Measurements from ENCODE around the gene SPAG4.

The SPAG4 gene

DNA sequence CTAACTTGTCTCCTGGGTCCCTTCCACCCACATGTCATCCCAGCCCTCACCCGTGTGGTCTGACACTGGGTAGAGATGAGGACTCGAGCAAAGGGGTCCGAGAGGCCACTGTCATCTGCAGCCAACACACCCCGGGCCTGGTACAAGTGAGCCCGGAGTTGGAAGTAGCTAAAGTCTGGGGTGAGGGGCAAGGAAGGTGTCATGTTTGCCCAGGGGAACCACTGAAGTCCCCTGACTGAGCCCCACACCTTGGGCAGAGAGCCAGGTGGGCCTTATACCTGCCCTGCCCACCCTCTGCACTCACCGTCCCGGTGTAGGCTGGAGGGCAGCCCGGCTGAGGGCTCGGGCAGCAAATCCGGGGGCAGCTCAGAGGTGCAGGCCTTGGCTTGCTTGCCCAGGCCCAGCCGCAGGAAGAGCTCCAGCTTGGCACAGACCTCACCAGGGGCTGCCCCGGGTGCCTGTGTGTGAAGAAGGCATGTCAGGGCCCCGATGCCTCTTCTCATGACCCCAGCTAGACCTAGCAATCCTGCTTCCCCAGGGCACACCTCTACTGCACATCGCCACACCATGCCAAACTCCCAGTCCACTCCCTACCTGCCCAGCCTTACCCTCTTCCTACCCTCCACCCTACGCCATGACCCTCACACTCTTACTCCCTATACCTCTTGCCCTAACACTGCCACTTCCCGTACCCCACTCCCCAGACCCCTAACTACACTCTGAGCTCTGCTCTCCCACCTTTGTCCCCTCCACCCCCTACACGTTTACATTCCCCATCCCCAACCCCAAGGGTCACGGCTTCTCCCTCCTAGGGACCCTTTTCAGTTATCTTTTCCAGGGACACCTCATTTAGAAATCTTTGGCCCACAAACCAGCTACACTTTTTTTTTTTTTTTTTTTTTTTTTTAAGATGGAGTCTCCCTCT, 31.7 kb upstream of the SPAG4 start:
- Histone ChIP-seq H3K4me1 (ENCODE audit: control insufficient read depth, insufficient read depth, low read length) (no peaks in the 10 kb centered on the region), H3K27ac (ENCODE audit: low read depth, low read length) (no peak overlapping the region), H3K4me3 (ENCODE audit: low read depth, low read length) (no peak overlapping the region), H3K9ac (ENCODE audit: low read length) (no peak overlapping the region), H3K9me3 (ENCODE audit: control insufficient read depth, insufficient read depth, low read depth, low read length) (no peaks in the 10 kb centered on the region), H3K36me3 (ENCODE audit: control insufficient read depth, insufficient read depth, low read length) (no peaks in the 10 kb centered on the region), H3K27me3 (ENCODE audit: control insufficient read depth, insufficient read depth, low read length) (no peaks in the 10 kb centered on the region)

DNA sequence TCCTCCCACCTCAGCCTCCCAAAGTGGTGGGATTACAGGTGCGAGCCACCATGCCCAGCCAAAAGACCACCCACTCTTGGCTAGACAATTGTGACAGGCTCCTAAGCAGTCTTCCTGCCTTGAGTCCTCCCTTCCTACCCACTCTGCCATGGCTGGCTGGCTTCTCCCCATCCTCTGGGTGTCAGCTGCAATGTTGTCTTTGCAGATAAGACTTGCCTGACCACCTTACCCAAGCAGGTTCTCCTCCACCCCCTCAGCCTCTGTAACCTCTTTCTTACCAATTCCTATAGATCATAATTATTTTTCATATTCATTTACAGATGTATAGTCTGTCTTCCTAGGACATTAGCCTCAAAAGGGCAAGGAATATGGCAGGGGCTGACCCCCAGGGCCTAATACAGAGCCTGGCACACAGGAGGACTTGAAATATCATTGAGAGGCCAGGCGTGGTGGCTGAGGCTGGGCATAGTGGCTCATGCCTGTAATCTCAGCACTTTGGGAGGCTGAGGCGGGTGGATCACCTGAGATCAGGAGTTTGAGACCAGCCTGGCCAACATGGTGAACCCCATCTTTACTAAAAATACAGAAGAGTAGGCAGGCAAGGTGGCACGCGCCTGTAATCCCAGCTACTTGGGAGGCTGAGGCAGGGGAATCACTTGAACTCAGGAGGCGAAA, 28.7 kb upstream of the SPAG4 start:
- H3K9ac ChIP-seq (ENCODE audit: low read length): no peak overlapping the region
- H3K4me1 ChIP-seq (ENCODE audit: control insufficient read depth, insufficient read depth, low read length): no peaks in the 10 kb centered on the region
- no peak overlapping the region for H3K27ac ChIP-seq (ENCODE audit: low read depth, low read length)
- no peaks in the 10 kb centered on the region for H3K36me3 ChIP-seq (ENCODE audit: control insufficient read depth, insufficient read depth, low read length)
- H3K9me3 ChIP-seq (ENCODE audit: control insufficient read depth, insufficient read depth, low read depth, low read length): no peaks in the 10 kb centered on the region
- no peak overlapping the region for H3K4me3 ChIP-seq (ENCODE audit: low read depth, low read length)
- H3K27me3 ChIP-seq (ENCODE audit: control insufficient read depth, insufficient read depth, low read length): no peaks in the 10 kb centered on the region

DNA sequence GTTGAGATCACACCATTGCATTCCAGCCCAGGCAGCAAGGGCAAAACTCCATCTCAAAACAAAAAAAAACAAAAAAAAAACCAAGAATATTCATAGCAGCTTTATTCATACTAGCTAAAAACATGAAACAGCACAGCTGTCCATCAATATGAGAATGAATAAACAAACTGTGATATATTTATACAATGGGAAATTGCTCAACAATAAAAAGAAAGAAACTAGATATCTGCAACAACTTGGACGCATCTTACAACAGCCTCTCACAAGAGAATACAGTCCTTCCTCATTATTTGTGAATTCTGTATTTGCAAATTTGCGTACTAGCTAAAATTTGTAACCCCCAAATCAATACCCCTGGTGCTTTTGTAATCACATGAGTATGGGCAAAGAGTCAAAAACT, 28.2 kb upstream of the SPAG4 start:
- H3K4me3 ChIP-seq (ENCODE audit: low read depth, low read length): no peak overlapping the region
- H3K27me3 ChIP-seq (ENCODE audit: control insufficient read depth, insufficient read depth, low read length): no peaks in the 10 kb centered on the region
- no peaks in the 10 kb centered on the region for H3K4me1 ChIP-seq (ENCODE audit: control insufficient read depth, insufficient read depth, low read length)
- H3K9me3 ChIP-seq (ENCODE audit: control insufficient read depth, insufficient read depth, low read depth, low read length): no peaks in the 10 kb centered on the region
- H3K9ac ChIP-seq (ENCODE audit: low read length): no peak overlapping the region
- no peaks in the 10 kb centered on the region for H3K36me3 ChIP-seq (ENCODE audit: control insufficient read depth, insufficient read depth, low read length)
- H3K27ac ChIP-seq (ENCODE audit: low read depth, low read length): no peak overlapping the region

DNA sequence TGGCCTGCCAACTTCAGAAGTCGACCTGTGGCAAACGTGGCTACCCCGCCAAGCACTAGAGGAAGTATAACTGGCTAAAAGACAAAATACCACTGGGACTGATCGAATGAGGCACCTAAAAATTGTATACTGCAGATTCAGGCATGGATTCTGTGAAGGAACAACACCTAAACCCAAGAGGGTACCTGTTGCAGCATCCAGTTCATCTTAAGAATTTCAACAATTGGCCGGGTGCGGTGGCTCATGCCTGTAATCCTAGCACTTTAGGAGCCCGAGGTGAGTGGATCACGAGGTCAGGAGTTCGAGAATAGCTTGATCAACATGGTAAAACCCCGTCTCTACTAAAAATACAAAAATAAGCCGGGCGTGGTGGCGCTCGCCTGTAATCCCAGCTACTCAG, 27.2 kb upstream of the SPAG4 start:
- no peaks in the 10 kb centered on the region for H3K4me1 ChIP-seq (ENCODE audit: control insufficient read depth, insufficient read depth, low read length)
- no peaks in the 10 kb centered on the region for H3K27me3 ChIP-seq (ENCODE audit: control insufficient read depth, insufficient read depth, low read length)
- H3K9me3 ChIP-seq (ENCODE audit: control insufficient read depth, insufficient read depth, low read depth, low read length): no peaks in the 10 kb centered on the region
- no peak overlapping the region for H3K9ac ChIP-seq (ENCODE audit: low read length)
- no peak overlapping the region for H3K27ac ChIP-seq (ENCODE audit: low read depth, low read length)
- no peaks in the 10 kb centered on the region for H3K36me3 ChIP-seq (ENCODE audit: control insufficient read depth, insufficient read depth, low read length)
- H3K4me3 ChIP-seq (ENCODE audit: low read depth, low read length): no peak overlapping the region

DNA sequence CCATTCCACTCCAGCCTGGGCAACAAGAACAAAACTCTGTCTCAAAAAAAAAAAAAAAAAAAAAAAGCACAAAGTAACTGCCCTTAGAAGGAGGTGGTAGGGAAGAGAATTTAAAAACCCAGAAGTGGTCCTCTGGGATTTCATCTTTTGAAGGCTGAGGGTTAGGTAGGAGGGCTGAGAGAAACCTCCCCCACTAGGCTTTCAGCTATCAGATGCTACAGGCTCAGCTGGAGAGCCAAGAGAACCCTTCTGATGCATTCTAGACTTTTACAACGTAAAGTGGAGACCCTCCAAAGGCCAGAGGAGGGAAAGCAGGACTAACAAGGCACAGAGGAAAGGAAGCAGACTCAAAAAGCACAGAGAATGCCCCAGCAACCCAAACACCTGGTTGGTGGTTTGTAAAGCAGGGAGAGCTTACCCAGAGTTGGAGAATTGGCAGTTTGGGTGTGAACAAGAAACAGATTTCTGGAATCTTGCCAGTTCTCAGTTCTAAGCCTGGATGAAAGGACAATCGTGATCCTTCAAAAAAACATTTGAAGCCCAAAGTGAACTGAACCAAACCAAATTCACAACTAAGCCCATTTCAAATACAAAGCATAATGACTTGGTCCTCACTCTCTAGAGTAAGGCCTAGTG, 23.2 kb upstream of the SPAG4 start:
- no peaks in the 10 kb centered on the region for H3K4me1 ChIP-seq (ENCODE audit: control insufficient read depth, insufficient read depth, low read length)
- H3K9ac ChIP-seq (ENCODE audit: low read length): no peak overlapping the region
- H3K9me3 ChIP-seq (ENCODE audit: control insufficient read depth, insufficient read depth, low read depth, low read length): no peaks in the 10 kb centered on the region
- no peak overlapping the region for H3K4me3 ChIP-seq (ENCODE audit: low read depth, low read length)
- H3K36me3 ChIP-seq (ENCODE audit: control insufficient read depth, insufficient read depth, low read length): no peaks in the 10 kb centered on the region
- no peak overlapping the region for H3K27ac ChIP-seq (ENCODE audit: low read depth, low read length)
- peaks cover 2% of the 10 kb centered on the region; the same call in 1 of the 2 replicates for H3K27me3 ChIP-seq (ENCODE audit: control insufficient read depth, insufficient read depth, low read length)

DNA sequence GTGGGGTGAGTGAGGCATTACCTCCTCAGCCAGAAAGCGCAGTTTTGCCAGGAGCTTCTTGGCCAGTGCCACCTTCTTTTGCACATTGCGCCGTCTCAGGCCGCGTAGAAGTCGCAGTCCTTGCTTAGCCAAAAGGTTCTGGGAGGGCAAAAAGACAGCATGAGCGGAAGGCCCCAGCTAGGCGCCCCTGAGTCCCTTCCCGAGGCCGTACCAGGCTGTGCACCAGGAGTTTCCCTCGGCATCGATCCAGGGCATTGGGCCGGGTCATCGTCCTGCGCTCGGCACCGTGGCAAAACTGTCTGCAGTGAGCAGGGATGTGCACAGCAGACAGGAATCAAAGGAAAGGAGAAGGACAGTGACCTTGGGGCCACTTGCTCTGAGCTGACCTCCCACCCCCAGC, 20.2 kb upstream of the SPAG4 start:
- Histone ChIP-seq H3K4me3 (ENCODE audit: low read depth, low read length) (no peak overlapping the region), H3K9ac (ENCODE audit: low read length) (no peak overlapping the region), H3K9me3 (ENCODE audit: control insufficient read depth, insufficient read depth, low read depth, low read length) (no peaks in the 10 kb centered on the region)

DNA sequence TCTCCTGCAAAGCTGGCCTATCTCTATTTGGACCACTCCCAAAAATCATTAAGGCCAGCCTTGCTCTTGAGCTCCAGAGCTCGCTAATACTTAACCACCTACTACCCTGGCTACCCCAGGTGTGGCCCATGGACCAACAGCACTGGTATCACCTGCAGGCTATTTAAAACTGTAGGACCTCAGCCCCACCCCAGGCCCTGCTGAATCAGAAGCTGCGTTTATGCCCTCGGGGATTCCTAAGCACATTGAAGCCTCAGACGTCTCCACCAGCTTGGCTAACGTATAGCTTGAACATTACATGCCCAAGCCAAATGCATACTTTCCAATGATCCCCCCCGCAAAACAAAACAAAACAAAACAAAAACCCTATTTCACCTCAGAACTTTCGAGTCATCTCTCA, 19.7 kb upstream of the SPAG4 start:
- no peak overlapping the region for H3K9ac ChIP-seq (ENCODE audit: low read length)
- no peaks in the 10 kb centered on the region for H3K9me3 ChIP-seq (ENCODE audit: control insufficient read depth, insufficient read depth, low read depth, low read length)
- H3K36me3 ChIP-seq (ENCODE audit: control insufficient read depth, insufficient read depth, low read length): no peaks in the 10 kb centered on the region
- no peak overlapping the region for H3K27ac ChIP-seq (ENCODE audit: low read depth, low read length)
- peaks cover 25% of the 10 kb centered on the region for H3K27me3 ChIP-seq (ENCODE audit: control insufficient read depth, insufficient read depth, low read length)
- 0 out of 2 replicates have a peak, but pooled peaks cover 3% of the 10 kb centered on the region for H3K4me1 ChIP-seq (ENCODE audit: control insufficient read depth, insufficient read depth, low read length)
- no peak overlapping the region for H3K4me3 ChIP-seq (ENCODE audit: low read depth, low read length)

More for the DNA sequence above, 20.2 kb upstream of the SPAG4 start:
- no peaks in the 10 kb centered on the region for H3K4me1 ChIP-seq (ENCODE audit: control insufficient read depth, insufficient read depth, low read length)
- no peak overlapping the region for H3K27ac ChIP-seq (ENCODE audit: low read depth, low read length)
- H3K27me3 ChIP-seq (ENCODE audit: control insufficient read depth, insufficient read depth, low read length): peaks cover 21% of the 10 kb centered on the region
- no peaks in the 10 kb centered on the region for H3K36me3 ChIP-seq (ENCODE audit: control insufficient read depth, insufficient read depth, low read length)

DNA sequence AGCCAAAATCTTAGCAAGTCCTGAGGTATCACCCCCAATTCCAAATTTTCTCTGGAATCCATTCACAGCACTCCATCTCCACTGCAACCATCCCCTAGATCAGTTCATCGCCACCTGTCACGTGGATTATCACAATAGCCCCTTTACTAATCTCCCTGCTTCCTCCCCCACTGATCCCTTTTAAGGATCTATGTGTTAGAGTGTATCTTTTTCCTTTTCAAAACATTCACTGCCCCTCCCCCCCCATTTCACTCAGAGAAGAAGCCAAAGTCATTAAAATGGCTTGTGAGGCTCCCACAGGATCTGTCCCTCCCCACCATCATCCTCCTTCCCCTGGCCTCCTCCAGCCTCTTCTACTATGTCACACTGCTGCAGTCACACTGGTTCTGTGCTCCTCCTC, 18.4 kb upstream of the SPAG4 start:
- Histone ChIP-seq H3K36me3 (ENCODE audit: control insufficient read depth, insufficient read depth, low read length) (no peaks in the 10 kb centered on the region), H3K9ac (ENCODE audit: low read length) (no peak overlapping the region), H3K9me3 (ENCODE audit: control insufficient read depth, insufficient read depth, low read depth, low read length) (no peaks in the 10 kb centered on the region)

DNA sequence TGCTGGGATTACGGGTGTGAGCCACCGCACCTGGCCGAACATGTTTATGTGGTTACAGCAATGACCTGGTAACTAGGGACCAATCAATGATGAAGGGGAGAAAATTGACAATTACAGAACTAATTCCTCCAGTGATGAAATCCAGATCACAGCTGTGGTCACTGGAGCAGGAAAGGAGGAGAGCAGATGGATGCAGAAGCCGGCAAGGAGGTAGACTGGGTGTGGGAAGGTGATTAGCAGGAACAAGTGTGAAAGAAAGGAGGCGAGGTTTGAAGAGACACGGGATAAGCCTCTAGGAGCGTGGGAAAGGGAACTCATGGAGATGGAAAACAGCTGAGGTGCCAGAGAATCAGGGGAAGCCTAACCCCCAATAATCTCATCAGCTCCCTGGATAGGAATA, 17.2 kb upstream of the SPAG4 start:
- H3K36me3 ChIP-seq (ENCODE audit: control insufficient read depth, insufficient read depth, low read length): no peaks in the 10 kb centered on the region
- H3K27me3 ChIP-seq (ENCODE audit: control insufficient read depth, insufficient read depth, low read length): peaks cover 51% of the 10 kb centered on the region
- no peak overlapping the region for H3K9ac ChIP-seq (ENCODE audit: low read length)
- H3K9me3 ChIP-seq (ENCODE audit: control insufficient read depth, insufficient read depth, low read depth, low read length): no peaks in the 10 kb centered on the region
- H3K4me1 ChIP-seq (ENCODE audit: control insufficient read depth, insufficient read depth, low read length): peaks cover 7% of the 10 kb centered on the region
- H3K4me3 ChIP-seq (ENCODE audit: low read depth, low read length): no peak overlapping the region
- no peak overlapping the region for H3K27ac ChIP-seq (ENCODE audit: low read depth, low read length)

More for the DNA sequence above, 18.4 kb upstream of the SPAG4 start:
- Histone ChIP-seq H3K4me3 (ENCODE audit: low read depth, low read length) (no peak overlapping the region), H3K27ac (ENCODE audit: low read depth, low read length) (no peak overlapping the region), H3K27me3 (ENCODE audit: control insufficient read depth, insufficient read depth, low read length) (peaks cover 38% of the 10 kb centered on the region), H3K4me1 (ENCODE audit: control insufficient read depth, insufficient read depth, low read length) (peaks cover 7% of the 10 kb centered on the region)

DNA sequence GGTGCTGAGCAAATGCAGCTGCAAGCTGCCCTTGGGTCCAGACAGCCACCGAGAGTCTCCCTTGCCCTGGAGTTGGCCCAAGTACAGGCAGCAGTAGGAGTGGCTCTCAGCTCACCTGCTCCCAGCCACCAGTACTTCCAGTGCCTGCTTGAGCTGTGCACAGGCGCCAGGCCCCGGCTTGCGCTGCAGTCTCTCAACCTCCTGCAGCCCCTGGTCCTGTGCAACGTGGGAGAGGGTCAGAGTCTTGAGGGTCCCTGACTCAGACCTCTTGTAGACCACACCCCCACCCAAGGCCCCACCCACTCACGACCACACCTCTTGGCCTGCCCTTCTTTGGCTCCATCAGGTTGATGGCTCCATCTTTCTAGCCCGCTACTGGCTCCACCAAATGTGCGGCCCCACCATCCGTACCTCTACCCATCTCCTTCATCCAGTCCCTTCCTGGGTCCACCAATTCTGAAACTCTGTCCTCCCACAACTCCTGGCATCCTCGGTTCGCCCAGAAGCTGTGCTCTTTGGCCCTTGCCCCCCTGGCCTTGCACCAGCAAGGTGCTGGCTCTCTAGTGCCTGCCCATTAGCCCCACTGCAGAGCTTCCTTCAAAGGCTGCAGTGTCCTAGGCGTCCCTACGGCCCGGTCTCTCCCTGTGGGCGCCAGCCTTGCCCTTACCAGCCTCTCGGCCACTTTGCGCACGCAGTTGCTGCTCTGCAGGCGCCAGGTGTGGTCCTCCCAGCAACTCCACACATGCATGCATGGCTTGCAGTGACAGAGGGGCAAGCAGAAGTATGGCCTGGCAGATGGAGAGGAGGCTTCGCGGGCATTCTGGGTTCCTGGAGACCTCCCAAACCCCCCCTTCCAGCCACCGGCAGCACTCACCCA, 16.5 kb upstream of the SPAG4 start:
- Histone ChIP-seq H3K9me3 (ENCODE audit: control insufficient read depth, insufficient read depth, low read depth, low read length) (no peaks in the 10 kb centered on the region), H3K27me3 (ENCODE audit: control insufficient read depth, insufficient read depth, low read length) (peaks cover 56% of the 10 kb centered on the region), H3K9ac (ENCODE audit: low read length) (no peak overlapping the region), H3K27ac (ENCODE audit: low read depth, low read length) (no peak overlapping the region), H3K4me1 (ENCODE audit: control insufficient read depth, insufficient read depth, low read length) (peaks cover 7% of the 10 kb centered on the region), H3K4me3 (ENCODE audit: low read depth, low read length) (no peak overlapping the region), H3K36me3 (ENCODE audit: control insufficient read depth, insufficient read depth, low read length) (no peaks in the 10 kb centered on the region)

Data from HUES6 (cell line).